ENCODE results near the gene IRF6. TPM values are rescaled to one million over a fixed set of nuclear protein-coding genes. Genes with fewer than 3 reads are reported as not detected.

The IRF6 gene
- total RNA-seq, 1 donor from 2014 or later, result 21.2 TPM

GRCh38 chr1:209772126-209772525, 33.8 kb downstream of the IRF6 start:
- no peak for FAIRE-seq
- no peaks in the 10 kb centered on the region for H3K36me3 Mint-ChIP-seq (ENCODE audit: low read depth, unreplicated experiment)

GRCh38 chr1:209770636-209771415, 35.1 kb downstream of the IRF6 start:
- no peaks in the 10 kb centered on the region for H3K36me3 ChIP-seq (ENCODE audit: insufficient read depth, low read length)
- no peak overlapping the region for H3K4me3 ChIP-seq (ENCODE audit: insufficient read depth, low read depth, low read length)
- H3K9me3 ChIP-seq (ENCODE audit: insufficient read depth, low read depth, low read length), result no peaks in the 10 kb centered on the region
- H3K4me1 ChIP-seq (ENCODE audit: insufficient read depth, low read length), result peaks cover 23% of the 10 kb centered on the region
- FAIRE-seq (no peak), DNase-seq (ENCODE audit: low read depth) (no peak)
- Mint-ChIP-seq H3K36me3 (ENCODE audit: low read depth, unreplicated experiment) (no peaks in the 10 kb centered on the region), H3K4me1 (ENCODE audit: low read depth, unreplicated experiment) (peaks cover 7% of the 10 kb centered on the region), H3K27me3 (ENCODE audit: low read depth, unreplicated experiment) (peaks cover 2% of the 10 kb centered on the region), H3K27ac (ENCODE audit: unreplicated experiment) (no peak overlapping the region), H3K9me3 (ENCODE audit: unreplicated experiment) (no peaks in the 10 kb centered on the region), H3K4me3 (ENCODE audit: unreplicated experiment) (no peak overlapping the region)
- H3K27me3 ChIP-seq (ENCODE audit: insufficient read depth, low read length), result no peaks in the 10 kb centered on the region
- H3K79me2 ChIP-seq (ENCODE audit: insufficient read depth, low read length), result no peaks in the 10 kb centered on the region
- no peaks in the 10 kb centered on the region for H4K20me1 ChIP-seq (ENCODE audit: insufficient read depth, low read length)
- H3K4me2 ChIP-seq (ENCODE audit: low read length), result no peak overlapping the region
- H2AFZ ChIP-seq (ENCODE audit: low read depth, low read length), result no peak overlapping the region
- TF ChIP-seq EZH2 (IDR thresholded peaks at IDR 0.05; ENCODE audit: insufficient read depth, low read length) (no peak), CTCF (IDR thresholded peaks at IDR 0.05; ENCODE audit: insufficient read depth, low read depth, low read length) (no peak)
- no peak overlapping the region for H3K27ac ChIP-seq (ENCODE audit: low read depth, low read length)
- H3K9ac ChIP-seq (ENCODE audit: low read length), result no peak overlapping the region

More at GRCh38 chr1:209772126-209772525, 33.8 kb downstream of the IRF6 start:
- H3K4me1 Mint-ChIP-seq (ENCODE audit: low read depth, unreplicated experiment), result peaks cover 7% of the 10 kb centered on the region
- Histone ChIP-seq H3K27ac (ENCODE audit: low read depth, low read length) (no peak overlapping the region), H3K4me1 (ENCODE audit: insufficient read depth, low read length) (peaks cover 23% of the 10 kb centered on the region), H3K79me2 (ENCODE audit: insufficient read depth, low read length) (no peaks in the 10 kb centered on the region), H2AFZ (ENCODE audit: low read depth, low read length) (no peak overlapping the region), H3K4me3 (ENCODE audit: insufficient read depth, low read depth, low read length) (no peak overlapping the region), H3K36me3 (ENCODE audit: insufficient read depth, low read length) (no peaks in the 10 kb centered on the region), H3K27me3 (ENCODE audit: insufficient read depth, low read length) (no peaks in the 10 kb centered on the region), H3K9me3 (ENCODE audit: insufficient read depth, low read depth, low read length) (no peaks in the 10 kb centered on the region), H4K20me1 (ENCODE audit: insufficient read depth, low read length) (no peaks in the 10 kb centered on the region), H3K9ac (ENCODE audit: low read length) (no peak overlapping the region), H3K4me2 (ENCODE audit: low read length) (no peak overlapping the region)
- TF ChIP-seq CTCF (IDR thresholded peaks at IDR 0.05; ENCODE audit: insufficient read depth, low read depth, low read length), result no peak
- no peak for TF ChIP-seq EZH2 (IDR thresholded peaks at IDR 0.05; ENCODE audit: insufficient read depth, low read length)
- H3K27ac Mint-ChIP-seq (ENCODE audit: unreplicated experiment), result no peak overlapping the region
- no peak overlapping the region for H3K4me3 Mint-ChIP-seq (ENCODE audit: unreplicated experiment)
- no peaks in the 10 kb centered on the region for H3K9me3 Mint-ChIP-seq (ENCODE audit: unreplicated experiment)
- DNase-seq (ENCODE audit: low read depth), result no peak
- H3K27me3 Mint-ChIP-seq (ENCODE audit: low read depth, unreplicated experiment), result peaks cover 2% of the 10 kb centered on the region

GRCh38 chr1:209769971-209770370, 36.0 kb downstream of the IRF6 start:
- Mint-ChIP-seq H3K9me3 (ENCODE audit: unreplicated experiment) (no peaks in the 10 kb centered on the region), H3K36me3 (ENCODE audit: low read depth, unreplicated experiment) (no peaks in the 10 kb centered on the region), H3K27me3 (ENCODE audit: low read depth, unreplicated experiment) (peaks cover 2% of the 10 kb centered on the region), H3K4me3 (ENCODE audit: unreplicated experiment) (no peak overlapping the region), H3K27ac (ENCODE audit: unreplicated experiment) (no peak overlapping the region), H3K4me1 (ENCODE audit: low read depth, unreplicated experiment) (peaks cover 7% of the 10 kb centered on the region)
- Histone ChIP-seq H3K9me3 (ENCODE audit: insufficient read depth, low read depth, low read length) (no peaks in the 10 kb centered on the region), H3K27me3 (ENCODE audit: insufficient read depth, low read length) (no peaks in the 10 kb centered on the region), H3K27ac (ENCODE audit: low read depth, low read length) (peak overlapping the region; percentile 88), H2AFZ (ENCODE audit: low read depth, low read length) (peak overlapping the region; percentile 73), H3K9ac (ENCODE audit: low read length) (peak overlapping the region; percentile 60), H4K20me1 (ENCODE audit: insufficient read depth, low read length) (no peaks in the 10 kb centered on the region), H3K79me2 (ENCODE audit: insufficient read depth, low read length) (no peaks in the 10 kb centered on the region), H3K4me3 (ENCODE audit: insufficient read depth, low read depth, low read length) (no peak overlapping the region), H3K36me3 (ENCODE audit: insufficient read depth, low read length) (no peaks in the 10 kb centered on the region), H3K4me1 (ENCODE audit: insufficient read depth, low read length) (peaks cover 23% of the 10 kb centered on the region), H3K4me2 (ENCODE audit: low read length) (peak overlapping the region; percentile 69)
- TF ChIP-seq EZH2 (IDR thresholded peaks at IDR 0.05; ENCODE audit: insufficient read depth, low read length) (no peak), CTCF (IDR thresholded peaks at IDR 0.05; ENCODE audit: insufficient read depth, low read depth, low read length) (no peak)
- FAIRE-seq, result no peak
- DNase-seq (ENCODE audit: low read depth), result peak; percentile 12
